Lung (tissue), 12 donors: Measurements from ENCODE around the gene PPM1L. TPM values are rescaled to one million over a fixed set of nuclear protein-coding genes. Genes with fewer than 3 reads are reported as not detected.

Experiments
- ATAC-seq: fragments of 200-7000 bp; cut with Tn5 transposase; one replicate; pipeline ENCODE4 v1.9.1; 2020; ENCODE audit warnings: moderate number of reproducible peaks; ENCODE audit not compliant: insufficient read depth, low FRiP score
- DNase-seq, 3 donors: peaks; one replicate each; pipeline ENCODE4 v3.0.0-alpha.2; 2013 to 2017
- H3K27ac ChIP-seq, 2 donors: one replicate each; pipeline ENCODE4 v1.5.1; 2013; ENCODE audit warnings: mild to moderate bottlenecking in 2 of 2, moderate library complexity in 2 of 2, control low read depth in 1 of 2, inconsistent platforms in 1 of 2, low read depth in 1 of 2, low read length in 1 of 2
- H3K27me3 ChIP-seq, 3 donors: one replicate each; pipeline ENCODE4 v1.5.1; 2013; ENCODE audit warnings: low read length in 2 of 3; ENCODE audit not compliant: control insufficient read depth in 3 of 3, insufficient read depth in 3 of 3
- H3K36me3 ChIP-seq, 4 donors: one replicate each; pipeline ENCODE4 v1.5.1; 2013; ENCODE audit warnings: low read length in 4 of 4, mild to moderate bottlenecking in 1 of 4, moderate library complexity in 1 of 4; ENCODE audit not compliant: control insufficient read depth in 4 of 4, insufficient read depth in 4 of 4
- H3K4me1 ChIP-seq, 5 donors: one replicate each; pipeline ENCODE4 v1.5.1; 2013; ENCODE audit warnings: low read length in 5 of 5, mild to moderate bottlenecking in 2 of 5, moderate library complexity in 1 of 5; ENCODE audit not compliant: control insufficient read depth in 5 of 5, insufficient read depth in 5 of 5
- H3K4me3 ChIP-seq: one replicate; pipeline ENCODE4 v1.5.1; 2013; ENCODE audit warnings: mild to moderate bottlenecking, control low read depth, moderate library complexity
- H3K9ac ChIP-seq, 2 donors: one replicate each; pipeline ENCODE4 v1.5.1; 2013; ENCODE audit warnings: low read length in 2 of 2, control low read depth in 1 of 2; ENCODE audit not compliant: insufficient read depth in 1 of 2
- H3K9me3 ChIP-seq, 4 donors: one replicate each; pipeline ENCODE4 v1.5.1; 2013; ENCODE audit warnings: low read length in 3 of 4, mild to moderate bottlenecking in 1 of 4, moderate library complexity in 1 of 4; ENCODE audit not compliant: control insufficient read depth in 4 of 4, insufficient read depth in 3 of 4
- WGBS, 2 donors: extraction: QIAGEN DNeasy Blood & Tissue Kit; methylation state at CpG; one replicate each; pipeline ENCODE4 v1.1.7; 2013; 5-methylcytosine and 5-hydroxymethylcytosine counted together
- polyA plus RNA-seq, 2 donors: library from polyadenylated mRNA; stranded (reverse); fragments of 200-250 nt; gene quantifications; one replicate each; pipeline ENCODE4 v1.2.1, GENCODE V29; 2013
- total RNA-seq, 2 donors: library from RNA; depleted of rRNA in 1 of 2; stranded (reverse); fragments of >200 nt in 1 of 2; gene quantifications; one replicate each; pipeline ENCODE4 v1.2.1, GENCODE V29; 2014 to 2021
- TF ChIP-seq, protein P1 (sequence below): IDR thresholded peaks from 2 replicates; pipeline ENCODE4 v1.5.1; 2012; ENCODE audit warnings: mild to moderate bottlenecking; ENCODE audit errors: control extremely low read depth, extremely low read depth
- donor health status: control.
- donor health status: control.
- donor health status: Bipolar disorder and iron deficiency.
- donor health status: healthy.
- donor health status: DM: yes; HTN: yes; CAD: no.

Gene PPM1L
- total and polyA plus RNA-seq, 4 donors, result 1.5 to 17.7 (median 6.7) TPM

DNA sequence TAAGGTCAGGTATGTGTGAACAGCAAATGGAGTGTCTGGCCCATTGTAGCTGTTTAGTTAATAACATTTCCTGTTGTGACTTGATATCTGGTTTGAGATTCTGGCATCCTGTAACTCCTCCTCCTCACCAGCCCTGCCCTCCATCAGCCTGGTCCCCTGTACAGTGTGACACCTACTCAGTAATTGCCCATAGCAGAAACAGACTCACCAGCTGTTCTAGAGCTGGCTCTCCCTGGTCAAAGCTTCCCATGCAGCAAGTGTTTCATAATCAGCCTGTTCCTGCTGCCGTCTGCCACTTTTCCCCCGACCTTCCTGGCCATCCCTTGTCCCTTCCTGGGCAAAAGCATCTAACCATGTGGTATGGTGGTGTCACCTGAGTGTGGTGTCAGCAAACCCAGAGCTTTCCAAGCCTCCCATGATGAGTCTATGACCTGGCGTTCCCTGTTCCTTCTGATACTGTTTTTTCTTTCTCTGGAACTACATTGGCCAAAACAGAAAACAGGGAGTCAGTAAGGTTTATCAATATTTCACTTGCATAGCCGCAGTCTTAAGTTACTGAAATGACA lies 293.7 kb downstream of the PPM1L start:
- Histone ChIP-seq H3K9me3 (no peaks in the 10 kb centered on the region), H3K36me3 (no peaks in the 10 kb centered on the region), H3K27me3 (no peaks in the 10 kb centered on the region), H3K9ac (no peak overlapping the region), H3K4me3 (no peak overlapping the region), H3K4me1 (no peaks in the 10 kb centered on the region), H3K27ac (no peak overlapping the region)
- 68 to 70% methylated on average over 4 of the region's 4 CpGs for WGBS, 2 donors
- ATAC-seq (no peak), DNase-seq (no peak)
- TF ChIP-seq, protein P1, sequence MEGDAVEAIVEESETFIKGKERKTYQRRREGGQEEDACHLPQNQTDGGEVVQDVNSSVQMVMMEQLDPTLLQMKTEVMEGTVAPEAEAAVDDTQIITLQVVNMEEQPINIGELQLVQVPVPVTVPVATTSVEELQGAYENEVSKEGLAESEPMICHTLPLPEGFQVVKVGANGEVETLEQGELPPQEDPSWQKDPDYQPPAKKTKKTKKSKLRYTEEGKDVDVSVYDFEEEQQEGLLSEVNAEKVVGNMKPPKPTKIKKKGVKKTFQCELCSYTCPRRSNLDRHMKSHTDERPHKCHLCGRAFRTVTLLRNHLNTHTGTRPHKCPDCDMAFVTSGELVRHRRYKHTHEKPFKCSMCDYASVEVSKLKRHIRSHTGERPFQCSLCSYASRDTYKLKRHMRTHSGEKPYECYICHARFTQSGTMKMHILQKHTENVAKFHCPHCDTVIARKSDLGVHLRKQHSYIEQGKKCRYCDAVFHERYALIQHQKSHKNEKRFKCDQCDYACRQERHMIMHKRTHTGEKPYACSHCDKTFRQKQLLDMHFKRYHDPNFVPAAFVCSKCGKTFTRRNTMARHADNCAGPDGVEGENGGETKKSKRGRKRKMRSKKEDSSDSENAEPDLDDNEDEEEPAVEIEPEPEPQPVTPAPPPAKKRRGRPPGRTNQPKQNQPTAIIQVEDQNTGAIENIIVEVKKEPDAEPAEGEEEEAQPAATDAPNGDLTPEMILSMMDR, result no peak

DNA sequence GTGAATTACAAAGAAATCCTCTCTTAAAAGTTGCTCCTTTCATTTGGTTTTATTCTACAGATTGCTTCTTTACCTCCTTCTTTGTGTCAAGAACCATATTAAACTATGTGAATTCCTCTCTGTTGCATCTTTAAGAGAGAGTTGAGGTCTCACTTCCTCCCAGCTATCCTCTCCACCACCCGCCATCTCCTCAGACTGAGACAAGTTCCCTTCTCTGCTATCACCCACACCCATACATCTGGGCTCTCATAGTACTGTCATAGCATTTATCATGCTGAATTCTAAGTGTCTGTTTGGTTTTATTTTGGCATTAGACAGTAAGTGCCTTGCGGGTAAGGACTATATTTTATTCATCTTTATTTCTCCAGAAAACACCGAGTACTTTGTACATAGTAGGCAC lies 294.9 kb downstream of the PPM1L start:
- no peak overlapping the region for H3K9ac ChIP-seq
- no peaks in the 10 kb centered on the region for H3K36me3 ChIP-seq
- no peaks in the 10 kb centered on the region for H3K27me3 ChIP-seq
- no peaks in the 10 kb centered on the region for H3K4me1 ChIP-seq
- H3K4me3 ChIP-seq, result no peak overlapping the region
- TF ChIP-seq, protein P1, result no peak
- DNase-seq, result no peak
- H3K27ac ChIP-seq, result no peak overlapping the region
- 63 to 83% methylated on average over 3 of the region's 3 CpGs for WGBS, 2 donors
- no peaks in the 10 kb centered on the region for H3K9me3 ChIP-seq
- no peak for ATAC-seq

- Histone ChIP-seq H3K4me1 (no peaks in the 10 kb centered on the region), H3K9ac (no peak overlapping the region), H3K27me3 (no peaks in the 10 kb centered on the region), H3K9me3 (no peaks in the 10 kb centered on the region), H3K27ac (no peak overlapping the region), H3K4me3 (no peak overlapping the region), H3K36me3 (no peaks in the 10 kb centered on the region)
- WGBS, 2 donors, result 95% methylated on average over 6 of the region's 6 CpGs
- TF ChIP-seq, protein P1, result no peak
- ATAC-seq (no peak), DNase-seq (no peak)
These were observed 295.8 kb downstream of the PPM1L start for GRCh38 chr3:161051856-161052255.
